GM12878 (cell line): ENCODE results near the gene AP5Z1. TPM values are rescaled to one million over a fixed set of nuclear protein-coding genes. Genes with fewer than 3 reads are reported as not detected.

Experiments
- ATAC-seq: fragments of 200-7000 bp; cut with Tn5 transposase; 3 replicates; pipeline ENCODE4 v1.9.1; 2020; ENCODE audit warnings: mild to moderate bottlenecking, moderate library complexity
- BruUV-seq: library from RNA; stranded (reverse); fragments of 400-500 nt; replicated peaks from 2 replicates; lab custom pipeline; 2021; lab: Mats Ljungman, UMichigan
- CTCF ChIA-PET: fragments of 300-600 bp; sonication (Branson Sonifier 250); formaldehyde crosslinking; extraction: SDS; loops from one replicate; lab custom pipeline; 2021; ENCODE audit warnings: inconsistent platforms; lab: Yijun Ruan, JAX
- POLR2A ChIA-PET: fragments of 350-600 bp; formaldehyde crosslinking; extraction: SDS; loops from one replicate; lab custom pipeline; 2021; ENCODE audit warnings: inconsistent platforms; lab: Charles Lee
- RAD21 ChIA-PET: fragments of 300-600 bp; sonication (Branson Sonifier 250); formaldehyde crosslinking; loops from one replicate; lab custom pipeline; 2023; ENCODE audit warnings: antibody characterized with exemption; ENCODE audit not compliant: unreplicated experiment; lab: Charles Lee
- SMC1A ChIA-PET: fragments of 300-600 bp; sonication (Branson Sonifier 250); formaldehyde crosslinking; loops from one replicate; lab custom pipeline; 2023; ENCODE audit not compliant: unreplicated experiment, uncharacterized antibody; lab: Charles Lee
- DNase-seq: peaks from one replicate; pipeline ENCODE4 v3.0.0-alpha.2; 2011; ENCODE audit warnings: low read depth, low spot score
- FAIRE-seq: peaks from 3 replicates; lab custom pipeline; 2011; peaks lifted over from hg19 to GRCh38; lab: Jason Lieb, UNC
- H2AFZ ChIP-seq: 2 replicates; pipeline ENCODE4 v1.6.0; 2011; ENCODE audit warnings: low read depth, low read length, control low read depth; ENCODE audit not compliant: control insufficient read depth
- H3K27ac ChIP-seq: 2 replicates; pipeline ENCODE4 v1.5.1; 2011; ENCODE audit warnings: control low read depth; ENCODE audit not compliant: control insufficient read depth, insufficient read depth
- H3K27me3 ChIP-seq, 2 experiments: replicated peaks in 1 of 2; 2 replicates each; pipeline versions ENCODE4 v1.6.0 to v1.6.1; 2011; ENCODE audit warnings: low read length in 1 of 2; ENCODE audit not compliant: control insufficient read depth in 2 of 2, insufficient read depth in 2 of 2
- H3K36me3 ChIP-seq, 2 experiments: 2 replicates each; pipeline ENCODE4 v1.5.1; 2011; ENCODE audit warnings: low read length in 1 of 2; ENCODE audit not compliant: control insufficient read depth in 2 of 2, insufficient read depth in 2 of 2
- H3K4me1 ChIP-seq: 2 replicates; pipeline ENCODE4 v1.6.1; 2011; ENCODE audit warnings: mild to moderate bottlenecking, low read length, moderate library complexity, mixed read lengths; ENCODE audit not compliant: control insufficient read depth, insufficient read depth
- H3K4me2 ChIP-seq: 2 replicates; pipeline ENCODE4 v1.6.0; 2011; ENCODE audit warnings: control low read depth; ENCODE audit not compliant: control insufficient read depth, insufficient read depth
- H3K4me3 ChIP-seq: fragments of 200-600 bp; sonication (generic); 2 replicates; pipeline ENCODE4 v1.5.1; 2016
- H3K79me2 ChIP-seq: 2 replicates; pipeline ENCODE4 v1.6.0; 2011; ENCODE audit warnings: low read length; ENCODE audit not compliant: control insufficient read depth, insufficient read depth
- H3K9ac ChIP-seq: 2 replicates; pipeline ENCODE4 v1.8.0; 2011; ENCODE audit warnings: low read length, control low read depth, mixed read lengths; ENCODE audit not compliant: control insufficient read depth, insufficient read depth
- H3K9me3 ChIP-seq: replicated peaks from 3 replicates; pipeline ENCODE4 v1.5.1; 2011; ENCODE audit warnings: mild to moderate bottlenecking, low read length; ENCODE audit not compliant: control insufficient read depth, insufficient read depth
- H4K20me1 ChIP-seq: 2 replicates; pipeline ENCODE4 v1.6.0; 2011; ENCODE audit not compliant: control insufficient read depth, insufficient read depth
- BCL3 ChIP-seq: IDR thresholded peaks from 2 replicates; pipeline ENCODE4 v1.6.1; 2011; ENCODE audit warnings: borderline replicate concordance, low read depth, mild to moderate bottlenecking, moderate library complexity, low read length; ENCODE audit not compliant: insufficient read depth, poor library complexity, severe bottlenecking
- EGR1 ChIP-seq, 2 experiments: IDR thresholded peaks; 1 replicate in 1 of 2; 2 replicates in 1 of 2; pipeline ENCODE4 v1.6.1; 2011 to 2012; ENCODE audit warnings: low read depth in 2 of 2, low read length in 2 of 2, borderline replicate concordance in 1 of 2, mild to moderate bottlenecking in 1 of 2, moderate library complexity in 1 of 2
- FOXM1 ChIP-seq: IDR thresholded peaks from 2 replicates; pipeline ENCODE4 v1.6.1; 2012; ENCODE audit warnings: low read depth, mild to moderate bottlenecking, inconsistent platforms, low read length, moderate library complexity
- MYC ChIP-seq: IDR thresholded peaks from 2 replicates; pipeline ENCODE4 v1.6.1; 2011; ENCODE audit warnings: mild to moderate bottlenecking, low read length, moderate library complexity, inconsistent platforms; ENCODE audit not compliant: insufficient read depth, insufficient replicate concordance, insufficient read length, severe bottlenecking
- RFX5 ChIP-seq: IDR thresholded peaks from 2 replicates; pipeline ENCODE4 v1.6.1; 2011; ENCODE audit warnings: low read depth, low read length, improper control_type of control experiment
- SREBF1 ChIP-seq: IDR thresholded peaks from 2 replicates; pipeline ENCODE4 v1.6.1; 2012; ENCODE audit warnings: mild to moderate bottlenecking, low read length
- TAF1 ChIP-seq: IDR thresholded peaks from 2 replicates; pipeline ENCODE4 v1.6.1; 2011; ENCODE audit warnings: mild to moderate bottlenecking, low read depth, low read length, borderline replicate concordance
- WGBS: methylation state at CpG from one replicate; pipeline ENCODE4 v1.1.6; 2016; ENCODE audit warnings: low lambda C conversion rate; ENCODE audit not compliant: insufficient replicate concordance, insufficient coverage; ENCODE audit errors: missing lambda C conversion rate; 5-methylcytosine and 5-hydroxymethylcytosine counted together
- in situ Hi-C: fragments of 300-500 bp; cut with MboI; formaldehyde crosslinking; loops from 9 replicates; pipeline ENCODE4 v1.14.3; 2018; ENCODE audit warnings: mixed read lengths
- intact Hi-C: fragments of 100-400 bp; cut with micrococcal nuclease; formaldehyde crosslinking; loops from one replicate; pipeline ENCODE4 v1.14.2; 2022; ENCODE audit not compliant: unreplicated experiment
- polyA plus RNA-seq, 11 experiments: library from polyadenylated mRNA; depleted of rRNA in 4 of 11; unstranded in 6 of 11; stranded (reverse) in 5 of 11; fragments of >200 nt; fragmentation: Nextera tagmentation in 4 of 11; fragmentation: Illumina TruSeq in 1 of 11; extraction: Ambion mirVana in 4 of 11; extraction: Trizol in 1 of 11; gene quantifications; 1 replicate in 1 of 11; 2 replicates in 10 of 11; pipeline versions ENCODE4 v1.2.1 to v1.2.3, GENCODE V29; 2011 to 2016; ENCODE audit warnings: inconsistent platforms in 2 of 11, missing spikeins in 2 of 11, low read depth in 1 of 11
- total RNA-seq, 4 experiments: library from RNA; depleted of rRNA in 3 of 4; stranded (reverse); fragments of >200 nt in 3 of 4; fragmentation: Illumina TruSeq in 1 of 4; extraction: Trizol in 1 of 4; gene quantifications; 2 replicates each; pipeline versions ENCODE4 v1.2.1 to v1.2.3, GENCODE V29; 2013 to 2021
- TF ChIP-seq, protein P1 (sequence below): fragments of 450-650 bp; IDR thresholded peaks from 2 replicates; pipeline ENCODE4 v1.6.1; 2014; ENCODE audit warnings: mild to moderate bottlenecking
- TF ChIP-seq, protein P2 (sequence below): fragments of 150-350 bp; IDR thresholded peaks from 2 replicates; pipeline ENCODE4 v1.6.1; 2016; ENCODE audit warnings: low read depth, low read length

AP5Z1 gene
- total and polyA plus RNA-seq, 10 of the 15 experiments (the other 5 are each of a cell fraction or from before 2014, with no cell fraction given): 0.37 to 43.4 (median 19.4) TPM

DNA sequence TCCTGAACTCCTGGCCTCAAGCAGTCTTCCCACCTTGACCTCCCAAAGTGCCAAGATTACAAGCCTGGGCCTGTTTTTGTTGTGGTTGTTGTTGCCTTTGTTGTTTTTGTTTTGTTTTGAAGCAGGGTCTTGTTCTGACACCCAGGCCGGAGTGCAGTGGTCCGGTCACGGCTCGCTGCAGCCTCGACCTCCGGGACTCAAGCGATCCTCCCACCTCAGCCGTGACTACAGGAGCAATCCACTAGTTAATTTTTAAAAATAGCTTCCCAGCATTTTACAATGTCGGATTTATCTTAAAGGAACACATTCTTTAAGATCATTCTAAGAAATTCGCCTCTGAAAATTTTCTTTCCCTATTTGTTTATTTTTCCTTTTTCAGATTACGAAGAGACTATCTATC is 27.7 kb upstream of the AP5Z1 start (continued):
- TF ChIP-seq, protein P1, sequence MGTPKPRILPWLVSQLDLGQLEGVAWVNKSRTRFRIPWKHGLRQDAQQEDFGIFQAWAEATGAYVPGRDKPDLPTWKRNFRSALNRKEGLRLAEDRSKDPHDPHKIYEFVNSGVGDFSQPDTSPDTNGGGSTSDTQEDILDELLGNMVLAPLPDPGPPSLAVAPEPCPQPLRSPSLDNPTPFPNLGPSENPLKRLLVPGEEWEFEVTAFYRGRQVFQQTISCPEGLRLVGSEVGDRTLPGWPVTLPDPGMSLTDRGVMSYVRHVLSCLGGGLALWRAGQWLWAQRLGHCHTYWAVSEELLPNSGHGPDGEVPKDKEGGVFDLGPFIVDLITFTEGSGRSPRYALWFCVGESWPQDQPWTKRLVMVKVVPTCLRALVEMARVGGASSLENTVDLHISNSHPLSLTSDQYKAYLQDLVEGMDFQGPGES: no peak
- no peak for TF ChIP-seq FOXM1
- TF ChIP-seq BCL3: no peak
- no peak for TF ChIP-seq EGR1 (IDR thresholded peaks at IDR 0.05; ENCODE audit: borderline replicate concordance in 1 of 2, low read depth in 2 of 2, low read length in 2 of 2)

- in situ Hi-C loops (no loop called here), intact Hi-C loops (no loop called here)
- POLR2A ChIA-PET: no interaction called here
- H3K9ac ChIP-seq: no peak overlapping the region
- H3K4me3 ChIP-seq: no peak overlapping the region
- no peak overlapping the region for H3K4me2 ChIP-seq
- no TSS peak for BruUV-seq
- no peaks in the 10 kb centered on the region for H3K27me3 ChIP-seq
- WGBS: 26% methylated on average over 10 of the region's 10 CpGs
- peaks cover 39% of the 10 kb centered on the region for H3K4me1 ChIP-seq
- no peak for TF ChIP-seq MYC
- TF ChIP-seq, protein P2, sequence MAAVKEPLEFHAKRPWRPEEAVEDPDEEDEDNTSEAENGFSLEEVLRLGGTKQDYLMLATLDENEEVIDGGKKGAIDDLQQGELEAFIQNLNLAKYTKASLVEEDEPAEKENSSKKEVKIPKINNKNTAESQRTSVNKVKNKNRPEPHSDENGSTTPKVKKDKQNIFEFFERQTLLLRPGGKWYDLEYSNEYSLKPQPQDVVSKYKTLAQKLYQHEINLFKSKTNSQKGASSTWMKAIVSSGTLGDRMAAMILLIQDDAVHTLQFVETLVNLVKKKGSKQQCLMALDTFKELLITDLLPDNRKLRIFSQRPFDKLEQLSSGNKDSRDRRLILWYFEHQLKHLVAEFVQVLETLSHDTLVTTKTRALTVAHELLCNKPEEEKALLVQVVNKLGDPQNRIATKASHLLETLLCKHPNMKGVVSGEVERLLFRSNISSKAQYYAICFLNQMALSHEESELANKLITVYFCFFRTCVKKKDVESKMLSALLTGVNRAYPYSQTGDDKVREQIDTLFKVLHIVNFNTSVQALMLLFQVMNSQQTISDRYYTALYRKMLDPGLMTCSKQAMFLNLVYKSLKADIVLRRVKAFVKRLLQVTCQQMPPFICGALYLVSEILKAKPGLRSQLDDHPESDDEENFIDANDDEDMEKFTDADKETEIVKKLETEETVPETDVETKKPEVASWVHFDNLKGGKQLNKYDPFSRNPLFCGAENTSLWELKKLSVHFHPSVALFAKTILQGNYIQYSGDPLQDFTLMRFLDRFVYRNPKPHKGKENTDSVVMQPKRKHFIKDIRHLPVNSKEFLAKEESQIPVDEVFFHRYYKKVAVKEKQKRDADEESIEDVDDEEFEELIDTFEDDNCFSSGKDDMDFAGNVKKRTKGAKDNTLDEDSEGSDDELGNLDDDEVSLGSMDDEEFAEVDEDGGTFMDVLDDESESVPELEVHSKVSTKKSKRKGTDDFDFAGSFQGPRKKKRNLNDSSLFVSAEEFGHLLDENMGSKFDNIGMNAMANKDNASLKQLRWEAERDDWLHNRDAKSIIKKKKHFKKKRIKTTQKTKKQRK: no peak
- no peak for TF ChIP-seq TAF1
- TF ChIP-seq RFX5: no peak
- no peak for TF ChIP-seq SREBF1
- FAIRE-seq (no peak), ATAC-seq (no peak), DNase-seq (no peak)
- H3K27ac ChIP-seq: peak overlapping the region; percentile 52; the same call in 1 of the 2 replicates
- H3K9me3 ChIP-seq: no peaks in the 10 kb centered on the region
- no peak overlapping the region for H2AFZ ChIP-seq
- CTCF ChIA-PET: no interaction called here
- H3K79me2 ChIP-seq: peaks cover 14% of the 10 kb centered on the region
- RAD21 ChIA-PET: interaction anchor here (1.9 kb wide), 1 partner anchor 65 kb away, joined by 5 read pairs; no protein-coding TSS in a partner anchor
- SMC1A ChIA-PET: interaction anchor here (0.7 kb wide), 1 partner anchor 65 kb away, joined by 3 read pairs; no protein-coding TSS in a partner anchor
- peaks cover 13 to 14% of the 10 kb centered on the region in 2 experiments; a peak in 3 of 4 replicates for H3K36me3 ChIP-seq
- H4K20me1 ChIP-seq: no peaks in the 10 kb centered on the region
Observed at GRCh38 chr7:4748231-4748681, 27.2 kb upstream of the AP5Z1 start.
